Measurements from ENCODE around the gene AGBL4.

Gene AGBL4

GRCh38 chr1:48710318-48710717 lies 1313.4 kb downstream of the AGBL4 start:
- H3K27me3 ChIP-seq (ENCODE audit: control insufficient read depth in 5 of 5, insufficient read depth in 4 of 5, low read length in 5 of 5) = peaks cover 0 to 2% (median 0%) of the 10 kb centered on the region in 5 donors
- H3K27ac ChIP-seq (ENCODE audit: low read depth, low read length) = no peak overlapping the region
- H3K4me3 ChIP-seq (ENCODE audit: low read depth in 1 of 5, low read length in 5 of 5) = no peak overlapping the region
- no peaks in the 10 kb centered on the region for H3K4me1 ChIP-seq (ENCODE audit: control insufficient read depth in 5 of 5, insufficient read depth in 5 of 5, low read length in 5 of 5)
- no peak overlapping the region for H3K9ac ChIP-seq (ENCODE audit: low read length in 5 of 5)
- no peaks in the 10 kb centered on the region for H3K36me3 ChIP-seq (ENCODE audit: control insufficient read depth in 5 of 5, insufficient read depth in 5 of 5, low read length in 5 of 5)
- H3K9me3 ChIP-seq (ENCODE audit: control insufficient read depth in 5 of 5, low read length in 5 of 5) = no peaks in the 10 kb centered on the region

GRCh38 chr1:48704736-48705135 lies 1319.0 kb downstream of the AGBL4 start:
- Histone ChIP-seq H3K27ac (ENCODE audit: low read depth, low read length) (no peak overlapping the region), H3K36me3 (ENCODE audit: control insufficient read depth in 5 of 5, insufficient read depth in 5 of 5, low read length in 5 of 5) (no peaks in the 10 kb centered on the region), H3K9ac (ENCODE audit: low read length in 5 of 5) (no peak overlapping the region), H3K4me3 (ENCODE audit: low read depth in 1 of 5, low read length in 5 of 5) (no peak overlapping the region), H3K27me3 (ENCODE audit: control insufficient read depth in 5 of 5, insufficient read depth in 4 of 5, low read length in 5 of 5) (no peaks in the 10 kb centered on the region), H3K9me3 (ENCODE audit: control insufficient read depth in 5 of 5, low read length in 5 of 5) (no peaks in the 10 kb centered on the region), H3K4me1 (ENCODE audit: control insufficient read depth in 5 of 5, insufficient read depth in 5 of 5, low read length in 5 of 5) (no peaks in the 10 kb centered on the region)

- no peaks in the 10 kb centered on the region for H3K9me3 ChIP-seq (ENCODE audit: control insufficient read depth in 5 of 5, low read length in 5 of 5)
- H3K9ac ChIP-seq (ENCODE audit: low read length in 5 of 5) = no peak overlapping the region
- H3K27me3 ChIP-seq (ENCODE audit: control insufficient read depth in 5 of 5, insufficient read depth in 4 of 5, low read length in 5 of 5) = peaks cover 0 to 4% (median 0%) of the 10 kb centered on the region in 5 donors
- no peak overlapping the region for H3K4me3 ChIP-seq (ENCODE audit: low read depth in 1 of 5, low read length in 5 of 5)
- H3K36me3 ChIP-seq (ENCODE audit: control insufficient read depth in 5 of 5, insufficient read depth in 5 of 5, low read length in 5 of 5) = no peaks in the 10 kb centered on the region
- H3K27ac ChIP-seq (ENCODE audit: low read depth, low read length) = no peak overlapping the region
- H3K4me1 ChIP-seq (ENCODE audit: control insufficient read depth in 5 of 5, insufficient read depth in 5 of 5, low read length in 5 of 5) = no peaks in the 10 kb centered on the region
These were observed 1322.3 kb downstream of the AGBL4 start for GRCh38 chr1:48701445-48701844.

GRCh38 chr1:48697066-48697707 lies 1326.6 kb downstream of the AGBL4 start:
- Histone ChIP-seq H3K27ac (ENCODE audit: low read depth, low read length) (no peak overlapping the region), H3K36me3 (ENCODE audit: control insufficient read depth in 5 of 5, insufficient read depth in 5 of 5, low read length in 5 of 5) (no peaks in the 10 kb centered on the region), H3K4me3 (ENCODE audit: low read depth in 1 of 5, low read length in 5 of 5) (no peak overlapping the region), H3K27me3 (ENCODE audit: control insufficient read depth in 5 of 5, insufficient read depth in 4 of 5, low read length in 5 of 5) (peaks cover 0 to 10% (median 6%) of the 10 kb centered on the region in 5 donors), H3K9me3 (ENCODE audit: control insufficient read depth in 5 of 5, low read length in 5 of 5) (no peaks in the 10 kb centered on the region), H3K9ac (ENCODE audit: low read length in 5 of 5) (no peak overlapping the region), H3K4me1 (ENCODE audit: control insufficient read depth in 5 of 5, insufficient read depth in 5 of 5, low read length in 5 of 5) (no peaks in the 10 kb centered on the region)

- Histone ChIP-seq H3K36me3 (ENCODE audit: control insufficient read depth in 5 of 5, insufficient read depth in 5 of 5, low read length in 5 of 5) (no peaks in the 10 kb centered on the region), H3K9me3 (ENCODE audit: control insufficient read depth in 5 of 5, low read length in 5 of 5) (no peaks in the 10 kb centered on the region), H3K4me1 (ENCODE audit: control insufficient read depth in 5 of 5, insufficient read depth in 5 of 5, low read length in 5 of 5) (no peaks in the 10 kb centered on the region), H3K9ac (ENCODE audit: low read length in 5 of 5) (no peak overlapping the region), H3K27me3 (ENCODE audit: control insufficient read depth in 5 of 5, insufficient read depth in 4 of 5, low read length in 5 of 5) (peaks cover 0 to 10% (median 6%) of the 10 kb centered on the region in 5 donors), H3K4me3 (ENCODE audit: low read depth in 1 of 5, low read length in 5 of 5) (no peak overlapping the region), H3K27ac (ENCODE audit: low read depth, low read length) (no peak overlapping the region)
These were observed 1328.6 kb downstream of the AGBL4 start for GRCh38 chr1:48695161-48695560.

GRCh38 chr1:48693674-48694320 lies 1330.0 kb downstream of the AGBL4 start:
- no peaks in the 10 kb centered on the region for H3K36me3 ChIP-seq (ENCODE audit: control insufficient read depth in 5 of 5, insufficient read depth in 5 of 5, low read length in 5 of 5)
- no peaks in the 10 kb centered on the region for H3K9me3 ChIP-seq (ENCODE audit: control insufficient read depth in 5 of 5, low read length in 5 of 5)
- H3K9ac ChIP-seq (ENCODE audit: low read length in 5 of 5) = no peak overlapping the region
- H3K4me3 ChIP-seq (ENCODE audit: low read depth in 1 of 5, low read length in 5 of 5) = no peak overlapping the region
- no peak overlapping the region for H3K27ac ChIP-seq (ENCODE audit: low read depth, low read length)
- H3K27me3 ChIP-seq (ENCODE audit: control insufficient read depth in 5 of 5, insufficient read depth in 4 of 5, low read length in 5 of 5) = peaks cover 0 to 10% (median 6%) of the 10 kb centered on the region in 5 donors
- no peaks in the 10 kb centered on the region for H3K4me1 ChIP-seq (ENCODE audit: control insufficient read depth in 5 of 5, insufficient read depth in 5 of 5, low read length in 5 of 5)

GRCh38 chr1:48693180-48693579 lies 1330.6 kb downstream of the AGBL4 start:
- Histone ChIP-seq H3K27ac (ENCODE audit: low read depth, low read length) (no peak overlapping the region), H3K27me3 (ENCODE audit: control insufficient read depth in 5 of 5, insufficient read depth in 4 of 5, low read length in 5 of 5) (peaks cover 0 to 6% (median 6%) of the 10 kb centered on the region in 5 donors), H3K4me3 (ENCODE audit: low read depth in 1 of 5, low read length in 5 of 5) (no peak overlapping the region), H3K4me1 (ENCODE audit: control insufficient read depth in 5 of 5, insufficient read depth in 5 of 5, low read length in 5 of 5) (no peaks in the 10 kb centered on the region), H3K36me3 (ENCODE audit: control insufficient read depth in 5 of 5, insufficient read depth in 5 of 5, low read length in 5 of 5) (no peaks in the 10 kb centered on the region), H3K9me3 (ENCODE audit: control insufficient read depth in 5 of 5, low read length in 5 of 5) (no peaks in the 10 kb centered on the region), H3K9ac (ENCODE audit: low read length in 5 of 5) (no peak overlapping the region)

GRCh38 chr1:48692235-48692634 lies 1331.5 kb downstream of the AGBL4 start:
- Histone ChIP-seq H3K4me1 (ENCODE audit: control insufficient read depth in 5 of 5, insufficient read depth in 5 of 5, low read length in 5 of 5) (no peaks in the 10 kb centered on the region), H3K36me3 (ENCODE audit: control insufficient read depth in 5 of 5, insufficient read depth in 5 of 5, low read length in 5 of 5) (no peaks in the 10 kb centered on the region), H3K27me3 (ENCODE audit: control insufficient read depth in 5 of 5, insufficient read depth in 4 of 5, low read length in 5 of 5) (peaks cover 0 to 6% (median 6%) of the 10 kb centered on the region in 5 donors), H3K4me3 (ENCODE audit: low read depth in 1 of 5, low read length in 5 of 5) (no peak overlapping the region), H3K9me3 (ENCODE audit: control insufficient read depth in 5 of 5, low read length in 5 of 5) (no peaks in the 10 kb centered on the region), H3K9ac (ENCODE audit: low read length in 5 of 5) (no peak overlapping the region), H3K27ac (ENCODE audit: low read depth, low read length) (no peak overlapping the region)

GRCh38 chr1:48691429-48692001 lies 1332.2 kb downstream of the AGBL4 start:
- no peaks in the 10 kb centered on the region for H3K9me3 ChIP-seq (ENCODE audit: control insufficient read depth in 5 of 5, low read length in 5 of 5)
- H3K9ac ChIP-seq (ENCODE audit: low read length in 5 of 5) = no peak overlapping the region
- H3K36me3 ChIP-seq (ENCODE audit: control insufficient read depth in 5 of 5, insufficient read depth in 5 of 5, low read length in 5 of 5) = no peaks in the 10 kb centered on the region
- no peak overlapping the region for H3K4me3 ChIP-seq (ENCODE audit: low read depth in 1 of 5, low read length in 5 of 5)
- H3K27me3 ChIP-seq (ENCODE audit: control insufficient read depth in 5 of 5, insufficient read depth in 4 of 5, low read length in 5 of 5) = peaks cover 0 to 6% (median 6%) of the 10 kb centered on the region in 5 donors
- no peaks in the 10 kb centered on the region for H3K4me1 ChIP-seq (ENCODE audit: control insufficient read depth in 5 of 5, insufficient read depth in 5 of 5, low read length in 5 of 5)
- no peak overlapping the region for H3K27ac ChIP-seq (ENCODE audit: low read depth, low read length)

GRCh38 chr1:48688102-48688760 lies 1335.5 kb downstream of the AGBL4 start:
- Histone ChIP-seq H3K27ac (ENCODE audit: low read depth, low read length) (no peak overlapping the region), H3K4me1 (ENCODE audit: control insufficient read depth in 5 of 5, insufficient read depth in 5 of 5, low read length in 5 of 5) (peaks cover 0 to 12% (median 7%) of the 10 kb centered on the region in 5 donors), H3K9me3 (ENCODE audit: control insufficient read depth in 5 of 5, low read length in 5 of 5) (no peaks in the 10 kb centered on the region), H3K4me3 (ENCODE audit: low read depth in 1 of 5, low read length in 5 of 5) (no peak overlapping the region), H3K36me3 (ENCODE audit: control insufficient read depth in 5 of 5, insufficient read depth in 5 of 5, low read length in 5 of 5) (no peaks in the 10 kb centered on the region), H3K9ac (ENCODE audit: low read length in 5 of 5) (no peak overlapping the region), H3K27me3 (ENCODE audit: control insufficient read depth in 5 of 5, insufficient read depth in 4 of 5, low read length in 5 of 5) (peaks cover 0 to 5% (median 1%) of the 10 kb centered on the region in 5 donors)
